GM12878 (cell line): Measurements from ENCODE around the gene ANKRD55. TPM values are rescaled to one million over a fixed set of nuclear protein-coding genes. Genes with fewer than 3 reads are reported as not detected.

Experiments used
- BRCA1 ChIP-seq: IDR thresholded peaks from 2 replicates; pipeline ENCODE4 v1.6.1; 2011; ENCODE audit warnings: low read depth, low read length, improper control_type of control experiment
- NFYA ChIP-seq: IDR thresholded peaks from 2 replicates; pipeline ENCODE4 v1.6.1; 2011; ENCODE audit warnings: low read depth, mild to moderate bottlenecking, low read length, improper control_type of control experiment, borderline replicate concordance
- PBX3 ChIP-seq: IDR thresholded peaks from 2 replicates; pipeline ENCODE4 v1.6.1; 2011; ENCODE audit warnings: mild to moderate bottlenecking, low read depth, low read length, moderate library complexity; ENCODE audit not compliant: insufficient replicate concordance
- POLR2A ChIP-seq: IDR thresholded peaks from 2 replicates; pipeline ENCODE4 v1.6.1; 2011; ENCODE audit warnings: low read depth, mild to moderate bottlenecking, low read length
- RAD51 ChIP-seq: fragments of 450-650 bp; IDR thresholded peaks from 2 replicates; pipeline ENCODE4 v1.6.1; 2016; ENCODE audit warnings: moderate library complexity, mild to moderate bottlenecking, inconsistent platforms
- ZBTB40 ChIP-seq: fragments of 450-650 bp; IDR thresholded peaks from 2 replicates; pipeline ENCODE4 v1.6.1; 2016; ENCODE audit warnings: mild to moderate bottlenecking, moderate library complexity, borderline replicate concordance
- ZNF592 ChIP-seq: fragments of 450-650 bp; IDR thresholded peaks from 2 replicates; pipeline ENCODE4 v1.6.1; 2017; ENCODE audit warnings: mild to moderate bottlenecking, moderate library complexity
- ZNF687 ChIP-seq: fragments of 450-650 bp; IDR thresholded peaks from 2 replicates; pipeline ENCODE4 v1.6.1; 2017; ENCODE audit warnings: mild to moderate bottlenecking, moderate library complexity
- polyA plus RNA-seq, 11 experiments: library from polyadenylated mRNA; depleted of rRNA in 4 of 11; unstranded in 6 of 11; stranded (reverse) in 5 of 11; fragments of >200 nt; fragmentation: Nextera tagmentation in 4 of 11; fragmentation: Illumina TruSeq in 1 of 11; extraction: Ambion mirVana in 4 of 11; extraction: Trizol in 1 of 11; gene quantifications; 1 replicate in 1 of 11; 2 replicates in 10 of 11; pipeline versions ENCODE4 v1.2.1 to v1.2.3, GENCODE V29; 2011 to 2016; ENCODE audit warnings: inconsistent platforms in 2 of 11, missing spikeins in 2 of 11, low read depth in 1 of 11
- total RNA-seq, 4 experiments: library from RNA; depleted of rRNA in 3 of 4; stranded (reverse); fragments of >200 nt in 3 of 4; fragmentation: Illumina TruSeq in 1 of 4; extraction: Trizol in 1 of 4; gene quantifications; 2 replicates each; pipeline versions ENCODE4 v1.2.1 to v1.2.3, GENCODE V29; 2013 to 2021

The ANKRD55 gene
- total and polyA plus RNA-seq, 10 of the 15 experiments (the other 5 are each of a cell fraction or from before 2014, with no cell fraction given), result 0.04 TPM; not detected in 9

GRCh38 chr5:56277573-56277972 lies 44.4 kb upstream of the ANKRD55 start (continued):
- TF ChIP-seq ZBTB40 (no peak), POLR2A (no peak), ZNF687 (no peak), BRCA1 (no peak), NFYA (no peak), RAD51 (no peak), ZNF592 (no peak), PBX3 (no peak)
